ENCODE results near the gene VAT1L. TPM values are rescaled to one million over a fixed set of nuclear protein-coding genes. Genes with fewer than 3 reads are reported as not detected.

VAT1L gene
- total and polyA plus RNA-seq, 10 of the 15 experiments (the other 5 are each of a cell fraction or from before 2014, with no cell fraction given): 0.06 to 0.18 (median 0.10) TPM; not detected in 5

GRCh38 chr16:77963185-77964044 lies 175.1 kb downstream of the VAT1L start (continued):
- TF ChIP-seq EZH2 (IDR thresholded peaks at IDR 0.05; ENCODE audit: borderline replicate concordance, control insufficient read depth, low read depth, low read length) (no peak), TCF12 (IDR thresholded peaks at IDR 0.05; ENCODE audit: low read depth, low read length) (0 out of 2 replicates have a peak, but pooled peaks have one; percentile 2), NKRF (conservative IDR thresholded peaks at IDR 0.05) (no peak), SKIL (IDR thresholded peaks at IDR 0.05; ENCODE audit: low read depth, poor library complexity, severe bottlenecking) (peak; percentile 61), ASH2L (IDR thresholded peaks at IDR 0.05; ENCODE audit: borderline replicate concordance, low read depth) (peak; percentile 87; the same call in 1 of the 2 replicates), FOXM1 (IDR thresholded peaks at IDR 0.05; ENCODE audit: low read depth, low read length) (peak; percentile 84), ATF3 (IDR thresholded peaks at IDR 0.05; ENCODE audit: borderline replicate concordance, extremely low read depth, low read depth, low read length) (no peak), PML (IDR thresholded peaks at IDR 0.05; ENCODE audit: low read length) (0 out of 2 replicates have a peak, but pooled peaks have one; percentile 32), EED (IDR thresholded peaks at IDR 0.05; ENCODE audit: low read depth) (peak; percentile 54), MEF2B (IDR thresholded peaks at IDR 0.05; ENCODE audit: partially characterized antibody, poor library complexity, severe bottlenecking) (peak; percentile 43)
- TF ChIP-seq, protein P1, sequence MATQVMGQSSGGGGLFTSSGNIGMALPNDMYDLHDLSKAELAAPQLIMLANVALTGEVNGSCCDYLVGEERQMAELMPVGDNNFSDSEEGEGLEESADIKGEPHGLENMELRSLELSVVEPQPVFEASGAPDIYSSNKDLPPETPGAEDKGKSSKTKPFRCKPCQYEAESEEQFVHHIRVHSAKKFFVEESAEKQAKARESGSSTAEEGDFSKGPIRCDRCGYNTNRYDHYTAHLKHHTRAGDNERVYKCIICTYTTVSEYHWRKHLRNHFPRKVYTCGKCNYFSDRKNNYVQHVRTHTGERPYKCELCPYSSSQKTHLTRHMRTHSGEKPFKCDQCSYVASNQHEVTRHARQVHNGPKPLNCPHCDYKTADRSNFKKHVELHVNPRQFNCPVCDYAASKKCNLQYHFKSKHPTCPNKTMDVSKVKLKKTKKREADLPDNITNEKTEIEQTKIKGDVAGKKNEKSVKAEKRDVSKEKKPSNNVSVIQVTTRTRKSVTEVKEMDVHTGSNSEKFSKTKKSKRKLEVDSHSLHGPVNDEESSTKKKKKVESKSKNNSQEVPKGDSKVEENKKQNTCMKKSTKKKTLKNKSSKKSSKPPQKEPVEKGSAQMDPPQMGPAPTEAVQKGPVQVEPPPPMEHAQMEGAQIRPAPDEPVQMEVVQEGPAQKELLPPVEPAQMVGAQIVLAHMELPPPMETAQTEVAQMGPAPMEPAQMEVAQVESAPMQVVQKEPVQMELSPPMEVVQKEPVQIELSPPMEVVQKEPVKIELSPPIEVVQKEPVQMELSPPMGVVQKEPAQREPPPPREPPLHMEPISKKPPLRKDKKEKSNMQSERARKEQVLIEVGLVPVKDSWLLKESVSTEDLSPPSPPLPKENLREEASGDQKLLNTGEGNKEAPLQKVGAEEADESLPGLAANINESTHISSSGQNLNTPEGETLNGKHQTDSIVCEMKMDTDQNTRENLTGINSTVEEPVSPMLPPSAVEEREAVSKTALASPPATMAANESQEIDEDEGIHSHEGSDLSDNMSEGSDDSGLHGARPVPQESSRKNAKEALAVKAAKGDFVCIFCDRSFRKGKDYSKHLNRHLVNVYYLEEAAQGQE (IDR thresholded peaks at IDR 0.05; ENCODE audit: low read depth, low read length): no peak
- TF ChIP-seq, protein P2, sequence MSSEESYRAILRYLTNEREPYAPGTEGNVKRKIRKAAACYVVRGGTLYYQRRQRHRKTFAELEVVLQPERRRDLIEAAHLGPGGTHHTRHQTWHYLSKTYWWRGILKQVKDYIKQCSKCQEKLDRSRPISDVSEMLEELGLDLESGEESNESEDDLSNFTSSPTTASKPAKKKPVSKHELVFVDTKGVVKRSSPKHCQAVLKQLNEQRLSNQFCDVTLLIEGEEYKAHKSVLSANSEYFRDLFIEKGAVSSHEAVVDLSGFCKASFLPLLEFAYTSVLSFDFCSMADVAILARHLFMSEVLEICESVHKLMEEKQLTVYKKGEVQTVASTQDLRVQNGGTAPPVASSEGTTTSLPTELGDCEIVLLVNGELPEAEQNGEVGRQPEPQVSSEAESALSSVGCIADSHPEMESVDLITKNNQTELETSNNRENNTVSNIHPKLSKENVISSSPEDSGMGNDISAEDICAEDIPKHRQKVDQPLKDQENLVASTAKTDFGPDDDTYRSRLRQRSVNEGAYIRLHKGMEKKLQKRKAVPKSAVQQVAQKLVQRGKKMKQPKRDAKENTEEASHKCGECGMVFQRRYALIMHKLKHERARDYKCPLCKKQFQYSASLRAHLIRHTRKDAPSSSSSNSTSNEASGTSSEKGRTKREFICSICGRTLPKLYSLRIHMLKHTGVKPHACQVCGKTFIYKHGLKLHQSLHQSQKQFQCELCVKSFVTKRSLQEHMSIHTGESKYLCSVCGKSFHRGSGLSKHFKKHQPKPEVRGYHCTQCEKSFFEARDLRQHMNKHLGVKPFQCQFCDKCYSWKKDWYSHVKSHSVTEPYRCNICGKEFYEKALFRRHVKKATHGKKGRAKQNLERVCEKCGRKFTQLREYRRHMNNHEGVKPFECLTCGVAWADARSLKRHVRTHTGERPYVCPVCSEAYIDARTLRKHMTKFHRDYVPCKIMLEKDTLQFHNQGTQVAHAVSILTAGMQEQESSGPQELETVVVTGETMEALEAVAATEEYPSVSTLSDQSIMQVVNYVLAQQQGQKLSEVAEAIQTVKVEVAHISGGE (CRISPR knock-in tag; IDR thresholded peaks at IDR 0.05): no peak
- TF ChIP-seq, protein P3, sequence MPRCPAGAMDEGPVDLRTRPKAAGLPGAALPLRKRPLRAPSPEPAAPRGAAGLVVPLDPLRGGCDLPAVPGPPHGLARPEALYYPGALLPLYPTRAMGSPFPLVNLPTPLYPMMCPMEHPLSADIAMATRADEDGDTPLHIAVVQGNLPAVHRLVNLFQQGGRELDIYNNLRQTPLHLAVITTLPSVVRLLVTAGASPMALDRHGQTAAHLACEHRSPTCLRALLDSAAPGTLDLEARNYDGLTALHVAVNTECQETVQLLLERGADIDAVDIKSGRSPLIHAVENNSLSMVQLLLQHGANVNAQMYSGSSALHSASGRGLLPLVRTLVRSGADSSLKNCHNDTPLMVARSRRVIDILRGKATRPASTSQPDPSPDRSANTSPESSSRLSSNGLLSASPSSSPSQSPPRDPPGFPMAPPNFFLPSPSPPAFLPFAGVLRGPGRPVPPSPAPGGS (IDR thresholded peaks at IDR 0.05; ENCODE audit: borderline replicate concordance, insufficient read depth, low read depth, low read length, poor library complexity, severe bottlenecking): peak; percentile 92
